ENCODE results near the gene RNPEPL1. TPM values are rescaled to one million over a fixed set of nuclear protein-coding genes. Genes with fewer than 3 reads are reported as not detected.

The RNPEPL1 gene
- total and polyA plus RNA-seq, 12 donors: 5.1 to 259 (median 59.5) TPM

GRCh38 chr2:240579771-240580614 is 11.7 kb downstream of the RNPEPL1 start:
- H3K36me3 ChIP-seq (replicated peaks in 1 of 2): peaks cover 0 to 32% of the 10 kb centered on the region in 2 donors
- peak overlapping the region; percentile 30 to 96 (median 89) for H3K27ac ChIP-seq
- intact Hi-C loops (cut with DNase I): no loop called here
- no peaks in the 10 kb centered on the region for H3K9me3 ChIP-seq (replicated peaks in 1 of 3)
- TF ChIP-seq CTCF (IDR thresholded peaks at IDR 0.05) (peak in 5 of 6 experiments; percentile 36 to 42 (median 36)), POLR2A (IDR thresholded peaks at IDR 0.05) (peak in 1 of 2 donors; percentile 69)
- 36 to 48% (median 39%) methylated on average over 26 to 27 of the region's 27 CpGs for WGBS, 4 donors
- peaks cover 36 to 39% of the 10 kb centered on the region in 2 donors for H3K4me1 ChIP-seq (replicated peaks in 1 of 2)
- no peak overlapping the region for H3K4me3 ChIP-seq
- no peaks in the 10 kb centered on the region for H3K27me3 ChIP-seq
- DNase-seq: peak; percentile 64 to 93 (median 92)

- WGBS, 4 donors: 93 to 100% (median 97%) methylated on average over 4 to 5 of the region's 5 CpGs
- Histone ChIP-seq H3K9me3 (replicated peaks in 1 of 3) (no peaks in the 10 kb centered on the region), H3K27ac (no peak overlapping the region), H3K36me3 (replicated peaks in 1 of 2) (peaks cover 0 to 17% of the 10 kb centered on the region in 2 donors), H3K27me3 (no peaks in the 10 kb centered on the region), H3K4me1 (replicated peaks in 1 of 2) (peaks cover 43 to 48% of the 10 kb centered on the region in 2 donors), H3K4me3 (no peak overlapping the region)
- no peak for TF ChIP-seq CTCF (IDR thresholded peaks at IDR 0.05)
- no peak for TF ChIP-seq POLR2A (IDR thresholded peaks at IDR 0.05)
- DNase-seq: no peak
- intact Hi-C loops (cut with DNase I): no loop called here
These were observed 13.5 kb downstream of the RNPEPL1 start for GRCh38 chr2:240581811-240582210.

GRCh38 chr2:240582781-240583180 is 14.5 kb downstream of the RNPEPL1 start:
- DNase-seq: no peak
- WGBS, 4 donors: 78 to 95% (median 85%) methylated on average over 3 of the region's 3 CpGs
- TF ChIP-seq CTCF (IDR thresholded peaks at IDR 0.05) (no peak), POLR2A (IDR thresholded peaks at IDR 0.05) (no peak)
- peaks cover 0 to 7% of the 10 kb centered on the region in 2 donors for H3K36me3 ChIP-seq (replicated peaks in 1 of 2)
- no peak overlapping the region for H3K27ac ChIP-seq
- no peaks in the 10 kb centered on the region for H3K9me3 ChIP-seq (replicated peaks in 1 of 3)
- H3K27me3 ChIP-seq: no peaks in the 10 kb centered on the region
- H3K4me1 ChIP-seq (replicated peaks in 1 of 2): peaks cover 49 to 52% of the 10 kb centered on the region in 2 donors
- intact Hi-C loops (cut with DNase I): no loop called here
- H3K4me3 ChIP-seq: no peak overlapping the region

- Histone ChIP-seq H3K27me3 (no peaks in the 10 kb centered on the region), H3K9me3 (replicated peaks in 1 of 3) (no peaks in the 10 kb centered on the region), H3K4me1 (replicated peaks in 1 of 2) (peaks cover 45 to 51% of the 10 kb centered on the region in 2 donors), H3K27ac (no peak overlapping the region), H3K36me3 (replicated peaks in 1 of 2) (no peaks in the 10 kb centered on the region), H3K4me3 (no peak overlapping the region)
- TF ChIP-seq CTCF (IDR thresholded peaks at IDR 0.05) (no peak), POLR2A (IDR thresholded peaks at IDR 0.05) (no peak)
- intact Hi-C loops (cut with DNase I): no loop called here
- whole genome bisulfite sequencing, 4 donors: 85 to 100% (median 94%) methylated on average over 3 to 4 of the region's 4 CpGs
- DNase-seq: no peak
These were observed 15.5 kb downstream of the RNPEPL1 start for GRCh38 chr2:240583774-240584173.

Data from adrenal gland (tissue), 12 donors.